Transverse colon (tissue), 3 donors: ENCODE measurements around the gene PPDPF.

Experiments used
- POLR2A ChIP-seq: fragments of 450-650 bp; IDR thresholded peaks from one replicate; pipeline ENCODE4 v1.6.1; 2016; ENCODE audit warnings: antibody characterized with exemption, mild to moderate bottlenecking, moderate library complexity
- TF ChIP-seq, protein P1 (sequence below), 5 experiments: fragments of 200-600 bp in 3 of 5; fragments of 450-650 bp in 2 of 5; sonication (generic) in 3 of 5; IDR thresholded peaks; 1 replicate in 2 of 5; 2 replicates in 3 of 5; pipeline ENCODE4 v1.5.1; 2016 to 2017; ENCODE audit warnings: antibody characterized with exemption in 5 of 5, inconsistent platforms in 3 of 5, mild to moderate bottlenecking in 2 of 5, moderate library complexity in 1 of 5

DNA sequence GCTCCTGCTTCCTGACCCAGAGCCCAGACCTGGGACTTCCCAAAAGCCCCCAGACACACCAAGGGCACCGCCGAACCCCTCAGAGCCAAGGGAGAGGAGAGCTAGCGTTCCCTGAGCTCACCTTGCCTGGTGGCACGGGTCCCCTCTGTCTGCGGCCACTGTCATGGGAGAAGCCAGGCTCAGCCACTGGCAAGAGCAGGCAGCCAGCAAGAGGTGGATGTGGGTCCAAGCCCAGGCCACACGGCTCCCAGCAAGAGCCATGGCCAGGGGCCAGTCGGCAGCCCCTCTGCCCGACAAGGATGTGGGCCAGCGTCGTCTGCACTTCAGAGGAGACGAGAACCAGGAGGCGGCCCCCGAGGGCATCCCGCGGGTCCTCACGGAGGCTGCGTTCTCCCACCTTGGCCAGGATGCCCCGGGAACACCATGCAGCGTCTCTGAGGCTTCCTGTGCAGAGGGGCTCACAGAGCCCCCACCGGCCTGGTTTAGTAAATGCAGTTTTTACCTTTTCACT is 2.2 kb upstream of the PPDPF start:
- TF ChIP-seq, protein P1, sequence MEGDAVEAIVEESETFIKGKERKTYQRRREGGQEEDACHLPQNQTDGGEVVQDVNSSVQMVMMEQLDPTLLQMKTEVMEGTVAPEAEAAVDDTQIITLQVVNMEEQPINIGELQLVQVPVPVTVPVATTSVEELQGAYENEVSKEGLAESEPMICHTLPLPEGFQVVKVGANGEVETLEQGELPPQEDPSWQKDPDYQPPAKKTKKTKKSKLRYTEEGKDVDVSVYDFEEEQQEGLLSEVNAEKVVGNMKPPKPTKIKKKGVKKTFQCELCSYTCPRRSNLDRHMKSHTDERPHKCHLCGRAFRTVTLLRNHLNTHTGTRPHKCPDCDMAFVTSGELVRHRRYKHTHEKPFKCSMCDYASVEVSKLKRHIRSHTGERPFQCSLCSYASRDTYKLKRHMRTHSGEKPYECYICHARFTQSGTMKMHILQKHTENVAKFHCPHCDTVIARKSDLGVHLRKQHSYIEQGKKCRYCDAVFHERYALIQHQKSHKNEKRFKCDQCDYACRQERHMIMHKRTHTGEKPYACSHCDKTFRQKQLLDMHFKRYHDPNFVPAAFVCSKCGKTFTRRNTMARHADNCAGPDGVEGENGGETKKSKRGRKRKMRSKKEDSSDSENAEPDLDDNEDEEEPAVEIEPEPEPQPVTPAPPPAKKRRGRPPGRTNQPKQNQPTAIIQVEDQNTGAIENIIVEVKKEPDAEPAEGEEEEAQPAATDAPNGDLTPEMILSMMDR (IDR thresholded peaks at IDR 0.05), result no peak
- TF ChIP-seq POLR2A, result no peak
